ENCODE data around the gene NAP1L1. TPM values are rescaled to one million over a fixed set of nuclear protein-coding genes. Genes with fewer than 3 reads are reported as not detected.

The NAP1L1 gene
- total RNA-seq, 1 donor from 2014 or later: 473 TPM

GRCh38 chr12:76042147-76042546, 42.3 kb downstream of the NAP1L1 start:
- no peak overlapping the region for H3K4me3 ChIP-seq (ENCODE audit: low read depth, low read length)
- no peak for TF ChIP-seq CTCF (conservative IDR thresholded peaks at IDR 0.05; ENCODE audit: low read depth, low read length)
- DNase-seq (ENCODE audit: low read depth): no peak

- H3K4me3 ChIP-seq (ENCODE audit: low read depth, low read length): no peak overlapping the region
- no peak for TF ChIP-seq CTCF (conservative IDR thresholded peaks at IDR 0.05; ENCODE audit: low read depth, low read length)
- no peak for DNase-seq (ENCODE audit: low read depth)
These were observed 43.1 kb downstream of the NAP1L1 start for GRCh38 chr12:76041406-76041805.

GRCh38 chr12:76040461-76040860, 44.0 kb downstream of the NAP1L1 start:
- DNase-seq (ENCODE audit: low read depth): no peak
- no peak overlapping the region for H3K4me3 ChIP-seq (ENCODE audit: low read depth, low read length)
- TF ChIP-seq CTCF (conservative IDR thresholded peaks at IDR 0.05; ENCODE audit: low read depth, low read length): no peak

- H3K4me3 ChIP-seq (ENCODE audit: low read depth, low read length): no peak overlapping the region
- DNase-seq (ENCODE audit: low read depth): no peak
- no peak for TF ChIP-seq CTCF (conservative IDR thresholded peaks at IDR 0.05; ENCODE audit: low read depth, low read length)
These were observed 46.3 kb downstream of the NAP1L1 start for GRCh38 chr12:76038176-76038575.

- DNase-seq (ENCODE audit: low read depth): no peak
- H3K4me3 ChIP-seq (ENCODE audit: low read depth, low read length): no peak overlapping the region
- TF ChIP-seq CTCF (conservative IDR thresholded peaks at IDR 0.05; ENCODE audit: low read depth, low read length): peak; percentile 89
These were observed 47.1 kb downstream of the NAP1L1 start for GRCh38 chr12:76037130-76038103.

- no peak overlapping the region for H3K4me3 ChIP-seq (ENCODE audit: low read depth, low read length)
- TF ChIP-seq CTCF (conservative IDR thresholded peaks at IDR 0.05; ENCODE audit: low read depth, low read length): no peak
- DNase-seq (ENCODE audit: low read depth): no peak
These were observed 49.4 kb downstream of the NAP1L1 start for GRCh38 chr12:76035045-76035444.
